ENCODE results near the gene NRDC. TPM values are rescaled to one million over a fixed set of nuclear protein-coding genes. Genes with fewer than 3 reads are reported as not detected.

NRDC gene
- total and polyA plus RNA-seq, 9 of the 15 experiments (the other 6 are each of a cell fraction or from before 2014, with no cell fraction given) = 102 to 371 (median 201) TPM

- TF ChIP-seq CCNT2 (IDR thresholded peaks at IDR 0.05; ENCODE audit: borderline replicate concordance, extremely low read depth, insufficient read length, low read depth, low read length) = peak; percentile 75
- TF ChIP-seq MIER1 (IDR thresholded peaks at IDR 0.05; ENCODE audit: low read depth) = no peak
- no peak; the same call in 1 of the 2 replicates for TF ChIP-seq MGA (IDR thresholded peaks at IDR 0.05)
- TF ChIP-seq ZNF384 (IDR thresholded peaks at IDR 0.05; ENCODE audit: low read depth, low read length) = peak; percentile 41; the same call in 1 of the 2 replicates
- TF ChIP-seq MXI1 (IDR thresholded peaks at IDR 0.05; ENCODE audit: low read depth, low read length) = no peak
- TF ChIP-seq CBX3 (IDR thresholded peaks at IDR 0.05; ENCODE audit: borderline replicate concordance in 1 of 2, low read length in 2 of 2) = peak in 1 of 2 experiments; percentile 50; a peak in 1 of 3 replicates
- TF ChIP-seq ZNF347 (CRISPR knock-in tag; IDR thresholded peaks at IDR 0.05; ENCODE audit: low read depth) = no peak
- no peak for TF ChIP-seq KLF6 (CRISPR knock-in tag; IDR thresholded peaks at IDR 0.05; ENCODE audit: borderline replicate concordance)
- no peak for TF ChIP-seq ATF2 (CRISPR knock-in tag; IDR thresholded peaks at IDR 0.05)
- no peak for TF ChIP-seq ASH1L (IDR thresholded peaks at IDR 0.05; ENCODE audit: borderline replicate concordance, low read depth, partially characterized antibody)
- TF ChIP-seq MAFK (IDR thresholded peaks at IDR 0.05; ENCODE audit: low read length) = 0 out of 2 replicates have a peak, but pooled peaks have one; percentile 11
- TF ChIP-seq IRF2 (CRISPR knock-in tag; IDR thresholded peaks at IDR 0.05) = no peak
- peak; percentile 59; the same call in 1 of the 2 replicates for TF ChIP-seq CREM (IDR thresholded peaks at IDR 0.05; ENCODE audit: low read depth)
- TF ChIP-seq HCFC1 (IDR thresholded peaks at IDR 0.05; ENCODE audit: low read depth, low read length) = 0 out of 2 replicates have a peak, but pooled peaks have one; percentile 20
- TF ChIP-seq ZNF445 (CRISPR knock-in tag; IDR thresholded peaks at IDR 0.05; ENCODE audit: low read depth) = peak; percentile 29; the same call in 1 of the 2 replicates
These were observed 27.9 kb downstream of the NRDC start (continued) for GRCh38 chr1:51850420-51851223.
